Activated T-cell treated with anti-CD3 and anti-CD28 coated beads, Interleukin-2, amount 50 U/mL, for 48 hours (primary cell): ENCODE measurements around the gene GSAP.
A peak's percentile ranks its signal among the peaks of the same experiment; 100 is the strongest.
"Not testable (repeated sequence)": the region's sequence is repeated elsewhere in the genome, so short reads cannot be mapped to it uniquely, and the experiment has no call there.

Experiments
- DNase-seq, 2 experiments: peaks; one replicate each; pipeline ENCODE4 v3.0.0-alpha.2; 2020

Gene GSAP

GRCh38 chr7:77354484-77354883, 61.7 kb downstream of the GSAP start:
- DNase-seq: no peak

DNA sequence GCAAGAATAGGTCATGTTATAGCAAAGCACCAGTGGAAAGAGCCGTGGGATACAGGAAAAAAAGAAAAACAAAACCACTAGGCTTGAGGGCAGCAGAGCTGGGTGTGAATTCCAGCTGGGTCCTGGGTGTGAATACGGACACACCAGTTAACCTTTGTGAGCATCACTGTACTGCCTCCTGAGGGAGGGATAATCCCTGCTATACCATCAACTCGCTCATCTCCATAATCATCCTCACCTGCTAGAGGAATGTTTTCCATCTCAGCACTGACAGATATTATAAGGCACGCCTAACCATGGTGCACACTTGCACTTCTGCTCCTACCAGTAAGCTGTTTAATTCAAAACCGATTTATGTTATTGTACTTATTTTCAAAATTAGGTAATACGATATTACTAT, 62.2 kb downstream of the GSAP start:
- no peak for DNase-seq

GRCh38 chr7:77353407-77353721, 62.8 kb downstream of the GSAP start:
- DNase-seq: no peak

DNA sequence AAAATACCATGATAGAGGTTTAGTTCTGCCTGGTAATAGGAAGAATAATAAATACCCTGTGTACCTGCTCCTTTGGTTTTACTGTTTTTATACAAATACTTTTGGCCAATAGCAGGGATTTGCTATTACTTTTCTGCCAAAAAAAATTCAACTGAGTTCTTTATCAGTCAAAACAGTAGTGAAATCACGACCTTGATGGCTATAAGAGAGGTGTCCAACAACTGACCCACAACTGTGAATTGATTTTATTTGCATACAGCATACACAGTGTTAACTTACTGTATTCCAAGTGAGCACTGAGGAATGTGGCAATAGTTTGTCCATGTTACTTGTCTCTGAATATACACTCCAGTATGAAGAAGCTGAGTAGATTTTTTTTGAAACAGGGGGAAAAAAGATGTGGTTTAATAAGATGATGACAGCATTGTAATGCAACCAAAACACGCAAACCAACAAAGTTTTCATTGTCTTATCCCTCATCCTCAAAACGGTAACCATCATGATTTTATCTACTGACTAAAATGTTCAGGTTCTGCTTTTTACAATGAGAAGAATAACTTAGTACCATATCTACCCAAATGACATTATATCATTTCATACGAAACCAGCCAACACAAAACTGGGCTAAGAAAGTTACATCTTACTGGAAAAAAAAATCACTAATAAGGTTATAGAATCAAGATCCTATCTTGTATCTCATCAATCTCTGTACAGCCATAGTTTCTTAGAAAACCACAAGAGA, 63.3 kb downstream of the GSAP start:
- no peak for DNase-seq

DNA sequence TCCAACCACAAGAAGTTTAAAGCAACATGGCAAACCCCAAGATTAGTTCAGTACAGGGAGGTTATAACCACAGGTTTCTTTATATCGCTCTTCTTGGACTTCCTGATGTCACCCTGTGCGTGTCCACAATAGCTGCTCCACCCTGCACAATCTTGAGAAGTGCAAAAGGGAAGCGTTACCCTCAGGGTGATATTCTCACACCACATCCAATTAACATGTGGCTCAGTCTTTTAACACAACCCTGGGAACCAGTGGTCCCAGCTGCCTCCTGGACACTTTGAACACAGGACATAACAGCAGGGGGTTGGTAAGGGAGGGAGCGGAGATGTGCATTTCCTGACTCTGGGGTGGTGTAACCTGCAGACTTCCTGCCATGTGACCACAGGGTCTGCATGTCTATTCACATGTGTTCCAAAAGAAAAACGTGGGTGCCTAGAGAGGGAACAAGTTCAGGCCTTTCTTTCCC, 64.6 kb downstream of the GSAP start:
- DNase-seq: peak; percentile 61 to 67

DNA sequence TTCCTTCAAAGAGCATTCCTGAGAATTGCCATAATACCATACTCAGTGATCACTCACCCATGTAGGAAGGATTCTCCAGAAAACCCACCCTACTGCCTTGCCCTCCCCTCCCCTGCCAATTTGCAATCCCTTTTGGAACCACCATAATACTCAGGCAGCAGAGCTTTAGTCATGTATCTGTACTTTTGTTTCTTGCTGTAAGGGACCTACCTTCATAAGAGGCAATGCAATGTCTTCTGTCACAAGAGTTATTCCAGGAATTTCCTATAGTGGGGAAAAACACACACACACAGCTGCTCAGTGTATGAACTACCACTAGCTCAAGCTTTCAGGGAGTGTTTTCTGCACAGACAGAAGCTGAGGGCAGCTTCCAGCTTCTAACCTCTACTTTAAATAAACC, 67.0 kb downstream of the GSAP start:
- DNase-seq: no peak

GRCh38 chr7:77348371-77348813, 67.8 kb downstream of the GSAP start:
- DNase-seq: no peak

DNA sequence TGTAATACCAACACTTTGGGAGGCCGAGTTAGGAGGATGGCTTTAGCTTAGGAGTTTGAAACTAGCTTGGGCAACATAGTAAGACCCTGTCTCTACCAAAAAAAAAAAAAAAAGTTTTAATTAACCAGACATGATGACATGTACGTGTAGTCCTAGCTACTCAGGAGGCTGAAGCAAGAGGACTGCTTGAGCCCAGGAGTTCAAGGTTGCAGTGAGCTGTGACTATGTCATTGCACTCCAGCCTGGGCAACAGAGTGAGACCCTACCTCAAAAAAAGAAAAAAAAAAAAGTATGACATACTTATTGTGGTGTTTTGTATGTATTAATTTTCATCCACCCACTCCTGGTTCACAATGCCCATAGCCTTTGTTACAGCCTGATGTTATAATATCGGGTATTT, 69.7 kb downstream of the GSAP start:
- no peak for DNase-seq

DNA sequence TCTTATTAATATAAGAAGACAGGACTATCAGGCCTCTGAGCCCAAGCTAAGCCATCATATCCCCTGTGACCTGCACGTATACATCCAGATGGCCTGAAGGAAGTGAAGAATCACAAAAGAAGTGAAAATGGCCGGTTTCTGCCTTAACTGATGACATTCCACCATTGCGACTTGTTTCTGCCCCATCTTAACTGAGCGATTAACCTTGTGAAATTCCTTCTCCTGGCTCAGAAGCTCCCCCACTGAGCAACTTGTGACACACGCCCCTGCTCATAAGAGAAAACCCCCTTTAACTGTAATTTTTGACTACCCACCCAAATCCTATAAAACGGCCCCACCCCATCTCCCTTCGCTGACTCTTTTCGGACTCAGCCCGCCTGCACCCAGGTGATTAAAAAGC, 70.7 kb downstream of the GSAP start:
- not testable (repeated sequence) for DNase-seq

DNA sequence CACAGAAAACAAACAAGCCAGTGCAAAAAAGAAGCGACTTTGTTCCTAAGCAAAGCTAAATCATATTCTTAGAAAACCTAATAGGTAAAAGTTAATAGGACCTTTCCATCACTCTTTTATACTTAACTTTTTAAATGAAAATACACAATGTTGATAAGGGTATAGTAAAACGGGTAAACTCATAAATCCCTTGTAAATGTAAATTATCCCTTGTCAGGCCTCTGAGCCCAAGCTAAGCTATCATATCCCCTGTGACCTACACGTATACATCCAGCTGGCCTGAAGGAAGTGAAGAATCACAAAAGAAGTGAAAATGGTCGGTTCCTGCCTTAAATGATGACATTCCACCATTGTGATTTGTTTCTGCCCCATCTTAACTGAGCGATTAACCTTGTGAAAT, 76.4 kb downstream of the GSAP start:
- no peak for DNase-seq

- DNase-seq: no peak
These were observed 77.1 kb downstream of the GSAP start for GRCh38 chr7:77338883-77339629.

- DNase-seq: no peak
These were observed 77.9 kb downstream of the GSAP start for GRCh38 chr7:77338260-77338659.

GRCh38 chr7:77337456-77337990, 78.6 kb downstream of the GSAP start:
- no peak for DNase-seq

DNA sequence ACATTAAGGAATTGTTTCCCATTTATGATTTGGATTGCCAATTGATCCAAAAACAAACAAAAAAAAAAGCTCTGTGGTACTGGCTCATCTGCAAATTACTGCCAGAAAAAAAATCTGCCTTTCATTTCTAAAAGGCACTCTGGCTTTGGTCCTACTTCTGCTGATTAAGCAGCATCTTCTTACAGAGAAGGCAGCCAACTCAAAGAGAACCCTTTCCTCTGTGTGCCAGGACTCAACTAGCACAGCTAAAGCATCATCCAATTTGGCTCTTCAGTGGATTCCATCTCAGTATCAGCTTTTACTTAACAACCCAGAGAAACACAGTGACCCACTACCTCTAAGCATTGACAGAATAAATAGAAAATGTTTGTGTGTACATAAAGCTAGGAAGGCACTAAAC, 80.6 kb downstream of the GSAP start:
- no peak for DNase-seq

GRCh38 chr7:77334039-77334438, 82.1 kb downstream of the GSAP start:
- DNase-seq: not testable (repeated sequence)

GRCh38 chr7:77331938-77332695, 84.0 kb downstream of the GSAP start:
- peak; percentile 55 to 60 for DNase-seq

DNA sequence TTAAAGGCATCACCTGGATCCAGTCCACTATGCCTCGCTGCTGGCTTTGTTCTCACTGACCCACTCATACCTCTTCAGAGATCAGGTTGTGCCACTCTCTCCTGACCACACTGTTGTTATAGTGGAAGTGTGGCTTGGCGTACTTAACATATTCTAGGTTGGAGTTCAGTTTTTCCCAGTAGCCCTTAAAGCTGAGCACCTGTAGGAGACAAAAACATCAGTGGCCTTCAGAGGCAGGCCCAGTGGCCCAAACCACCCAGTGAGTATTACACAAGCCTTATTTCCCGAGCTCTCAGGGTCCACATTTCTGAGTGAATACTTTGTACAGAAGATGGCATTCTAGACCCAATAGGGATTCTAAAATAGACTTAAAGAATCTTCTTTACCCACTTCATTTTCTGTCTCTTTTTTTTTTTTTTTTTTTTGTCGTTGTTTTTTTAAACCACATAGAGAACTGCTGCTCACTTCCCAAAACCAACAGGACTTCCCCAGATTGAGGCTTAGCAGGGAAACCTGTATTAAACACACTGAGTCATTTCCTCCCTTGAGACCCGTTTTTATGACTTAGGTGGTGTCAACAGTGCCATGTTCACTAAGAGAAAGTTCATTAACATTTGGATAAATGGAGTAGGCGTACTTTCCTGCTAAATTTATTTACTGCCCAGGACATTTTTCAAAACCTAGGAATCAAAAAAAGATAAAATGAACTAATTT, 85.8 kb downstream of the GSAP start:
- DNase-seq: peak; percentile 34 to 47

GRCh38 chr7:77329466-77330168, 86.5 kb downstream of the GSAP start:
- DNase-seq: peak; percentile 34 to 35

- DNase-seq: no peak
These were observed 87.5 kb downstream of the GSAP start for GRCh38 chr7:77328669-77329068.

GRCh38 chr7:77327932-77328628, 88.1 kb downstream of the GSAP start:
- DNase-seq: peak; percentile 35 to 38
